PC-3 (cell line): ENCODE results near the gene SYNCRIP.

ENCODE experiments used
- EZH2phosphoT487 ChIP-seq: fragments of 300-600 bp; sonication (generic); IDR thresholded peaks from 2 replicates; pipeline ENCODE4 v1.6.1; 2018; ENCODE audit warnings: mild to moderate bottlenecking, antibody characterized with exemption, low read length, borderline replicate concordance
- TF ChIP-seq, protein P1 (sequence below): fragments of 300-600 bp; sonication (generic); conservative IDR thresholded peaks from 2 replicates; pipeline ENCODE4 v1.5.1; 2017; ENCODE audit warnings: antibody characterized with exemption, low read depth, mild to moderate bottlenecking, low read length

DNA sequence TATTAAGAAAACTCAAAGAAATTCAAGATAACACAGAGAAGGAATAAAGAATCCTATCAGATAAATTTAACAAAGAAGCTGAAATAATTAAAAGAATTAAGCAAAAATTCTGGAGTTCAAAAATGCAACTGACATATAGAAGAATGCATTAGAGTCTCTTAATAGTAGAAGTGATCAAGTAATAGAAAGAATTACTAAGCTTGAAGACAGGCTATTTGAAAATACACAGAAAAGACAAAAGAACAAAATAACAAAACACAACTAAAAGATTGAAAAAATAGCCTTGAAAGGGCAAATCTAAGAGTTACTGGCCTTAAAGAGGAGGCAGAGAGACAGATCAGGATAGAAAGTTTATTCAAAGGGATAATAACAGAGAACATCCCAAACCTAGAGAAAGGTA lies 61.1 kb downstream of the SYNCRIP start:
- TF ChIP-seq, protein P1, sequence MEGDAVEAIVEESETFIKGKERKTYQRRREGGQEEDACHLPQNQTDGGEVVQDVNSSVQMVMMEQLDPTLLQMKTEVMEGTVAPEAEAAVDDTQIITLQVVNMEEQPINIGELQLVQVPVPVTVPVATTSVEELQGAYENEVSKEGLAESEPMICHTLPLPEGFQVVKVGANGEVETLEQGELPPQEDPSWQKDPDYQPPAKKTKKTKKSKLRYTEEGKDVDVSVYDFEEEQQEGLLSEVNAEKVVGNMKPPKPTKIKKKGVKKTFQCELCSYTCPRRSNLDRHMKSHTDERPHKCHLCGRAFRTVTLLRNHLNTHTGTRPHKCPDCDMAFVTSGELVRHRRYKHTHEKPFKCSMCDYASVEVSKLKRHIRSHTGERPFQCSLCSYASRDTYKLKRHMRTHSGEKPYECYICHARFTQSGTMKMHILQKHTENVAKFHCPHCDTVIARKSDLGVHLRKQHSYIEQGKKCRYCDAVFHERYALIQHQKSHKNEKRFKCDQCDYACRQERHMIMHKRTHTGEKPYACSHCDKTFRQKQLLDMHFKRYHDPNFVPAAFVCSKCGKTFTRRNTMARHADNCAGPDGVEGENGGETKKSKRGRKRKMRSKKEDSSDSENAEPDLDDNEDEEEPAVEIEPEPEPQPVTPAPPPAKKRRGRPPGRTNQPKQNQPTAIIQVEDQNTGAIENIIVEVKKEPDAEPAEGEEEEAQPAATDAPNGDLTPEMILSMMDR, result no peak
- TF ChIP-seq EZH2phosphoT487, result no peak
